GM13976 (cell line): Measurements from ENCODE around the gene CEP170.
"Not testable (repeated sequence)": the region's sequence is repeated elsewhere in the genome, so short reads cannot be mapped to it uniquely, and the experiment has no call there.

Experiments used
- DNase-seq: peaks from one replicate; pipeline ENCODE4 v3.0.0; 2012; ENCODE audit warnings: low spot score
- in situ Hi-C: fragments of 300-500 bp; cut with MboI; formaldehyde crosslinking; loops from one replicate; pipeline ENCODE4 v1.12.0; 2022; ENCODE audit warnings: low sequenced_read_pairs, mixed read lengths, inconsistent platforms; ENCODE audit not compliant: unreplicated experiment

Gene CEP170

GRCh38 chr1:243150906-243151305, 104.2 kb downstream of the CEP170 start:
- in situ Hi-C loops, DNase-seq: not testable (repeated sequence)

- DNase-seq, in situ Hi-C loops: not testable (repeated sequence)
These were observed 106.0 kb downstream of the CEP170 start for GRCh38 chr1:243149120-243149519.

DNA sequence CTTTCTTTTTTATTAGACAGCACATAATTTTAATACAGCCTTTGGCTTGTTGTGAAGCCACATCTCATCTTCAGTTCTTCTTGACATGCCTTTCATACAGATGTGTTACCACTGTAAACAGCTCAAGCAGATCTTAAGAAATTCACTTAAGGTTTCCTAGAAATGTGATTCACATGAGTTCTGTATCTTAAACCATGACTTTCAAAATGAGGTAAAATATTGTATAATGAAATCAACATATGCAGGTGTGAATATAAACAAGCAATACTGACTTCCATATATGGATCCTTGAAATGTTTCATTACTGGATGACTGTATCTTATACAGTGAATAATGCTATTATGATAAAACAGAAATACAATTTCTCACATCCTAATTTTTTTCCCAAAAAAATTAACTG, 107.7 kb downstream of the CEP170 start:
- in situ Hi-C loops, DNase-seq: not testable (repeated sequence)

GRCh38 chr1:243140498-243140897, 114.6 kb downstream of the CEP170 start:
- DNase-seq, in situ Hi-C loops: not testable (repeated sequence)

GRCh38 chr1:243122876-243123409, 132.1 kb downstream of the CEP170 start:
- in situ Hi-C loops, DNase-seq: not testable (repeated sequence)

GRCh38 chr1:243121939-243122338, 133.1 kb downstream of the CEP170 start:
- DNase-seq, in situ Hi-C loops: not testable (repeated sequence)

DNA sequence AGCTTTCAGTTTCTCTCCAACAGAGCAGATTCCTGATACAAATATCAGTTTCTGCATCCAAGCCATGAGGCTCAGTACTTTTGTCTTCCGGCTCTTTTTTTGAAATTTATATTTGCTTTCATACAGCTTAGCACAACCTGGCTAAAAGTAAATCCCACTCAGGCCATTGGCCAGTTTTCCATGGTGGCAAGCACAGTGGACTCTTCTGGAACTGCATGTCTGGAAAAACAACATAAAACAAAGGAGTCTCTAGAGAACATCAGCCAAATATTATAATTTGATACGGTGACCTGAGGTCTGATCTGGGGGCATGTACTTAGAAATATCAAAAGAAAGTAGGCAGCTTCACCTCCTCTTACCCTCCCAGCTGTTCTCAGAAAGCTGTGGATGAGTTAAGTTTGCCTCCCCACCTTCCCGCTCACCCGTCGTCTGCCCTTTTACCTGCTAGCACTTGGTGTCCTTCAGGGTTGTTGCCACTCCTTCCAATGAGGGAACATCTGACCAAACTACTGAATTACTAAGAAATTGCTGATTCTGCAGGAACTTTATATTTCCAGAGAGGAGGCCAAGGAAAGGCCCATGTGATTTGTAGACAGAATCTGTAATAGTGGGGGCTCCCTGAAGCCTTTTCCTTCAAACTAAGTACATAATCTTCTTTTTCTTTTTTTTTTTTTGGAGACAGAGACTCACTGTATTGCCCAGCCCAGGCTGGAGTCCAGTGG, 136.3 kb downstream of the CEP170 start:
- DNase-seq, in situ Hi-C loops: not testable (repeated sequence)

DNA sequence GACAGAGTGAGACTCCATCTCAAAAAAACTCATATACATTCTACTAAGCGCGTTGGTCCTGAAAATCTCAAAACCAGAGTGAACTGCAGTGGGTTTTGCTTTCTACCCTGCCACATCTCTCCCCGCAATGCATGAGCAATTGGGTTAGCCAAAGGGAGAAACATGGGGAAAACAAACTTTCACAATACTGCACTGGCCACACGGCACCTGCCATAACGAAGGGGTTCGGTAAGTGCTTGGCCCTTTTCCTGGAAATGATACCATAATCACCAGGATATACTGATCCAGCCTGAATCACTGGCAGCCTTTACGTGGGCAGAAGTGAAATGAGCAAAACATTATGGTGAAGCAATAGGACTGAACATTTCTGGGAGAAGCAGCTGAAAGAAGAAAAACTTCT, 138.9 kb downstream of the CEP170 start:
- DNase-seq, in situ Hi-C loops: not testable (repeated sequence)

- in situ Hi-C loops, DNase-seq: not testable (repeated sequence)
These were observed 140.3 kb downstream of the CEP170 start for GRCh38 chr1:243114769-243115168.

GRCh38 chr1:243114059-243114713, 140.9 kb downstream of the CEP170 start:
- DNase-seq: peak; percentile 15

GRCh38 chr1:243107171-243107570, 147.9 kb downstream of the CEP170 start:
- DNase-seq, in situ Hi-C loops: not testable (repeated sequence)

More at GRCh38 chr1:243114059-243114713, 140.9 kb downstream of the CEP170 start:
- in situ Hi-C loops: not testable (repeated sequence)

DNA sequence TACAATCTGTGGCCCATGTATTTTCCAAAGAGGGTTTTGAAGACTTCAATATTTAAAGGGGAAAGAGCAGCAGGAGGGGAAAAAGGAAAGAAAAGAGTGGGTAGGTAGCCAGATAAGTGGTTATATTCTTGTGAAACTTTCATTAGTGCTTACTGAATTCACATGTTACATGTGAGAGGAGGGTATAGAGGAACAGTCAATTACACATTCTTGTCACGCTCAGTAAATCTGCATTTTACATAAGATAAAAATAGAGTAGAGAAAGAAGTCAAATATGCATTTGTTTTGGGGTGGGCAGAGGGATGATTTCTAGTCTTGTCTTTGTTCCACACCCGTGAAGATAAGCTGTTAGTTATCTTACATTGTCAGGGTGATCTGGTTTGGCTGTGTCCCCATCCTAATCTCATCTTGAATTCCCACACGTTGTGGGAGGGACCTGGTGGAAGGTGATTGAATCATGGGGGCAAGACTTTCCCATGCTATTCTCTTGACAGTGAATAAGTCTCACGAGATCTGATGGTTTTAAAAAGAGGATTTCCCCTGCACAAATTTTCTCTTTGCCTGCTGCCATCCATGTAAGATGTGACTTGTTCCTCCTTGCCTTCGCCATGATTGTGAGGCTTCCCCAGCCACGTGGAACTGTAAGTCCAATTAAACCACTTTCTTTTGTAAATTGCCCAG, 149.3 kb downstream of the CEP170 start:
- in situ Hi-C loops, DNase-seq: not testable (repeated sequence)

GRCh38 chr1:243105104-243105503, 150.0 kb downstream of the CEP170 start:
- in situ Hi-C loops, DNase-seq: not testable (repeated sequence)

- DNase-seq, in situ Hi-C loops: not testable (repeated sequence)
These were observed 150.6 kb downstream of the CEP170 start for GRCh38 chr1:243104452-243104851.

DNA sequence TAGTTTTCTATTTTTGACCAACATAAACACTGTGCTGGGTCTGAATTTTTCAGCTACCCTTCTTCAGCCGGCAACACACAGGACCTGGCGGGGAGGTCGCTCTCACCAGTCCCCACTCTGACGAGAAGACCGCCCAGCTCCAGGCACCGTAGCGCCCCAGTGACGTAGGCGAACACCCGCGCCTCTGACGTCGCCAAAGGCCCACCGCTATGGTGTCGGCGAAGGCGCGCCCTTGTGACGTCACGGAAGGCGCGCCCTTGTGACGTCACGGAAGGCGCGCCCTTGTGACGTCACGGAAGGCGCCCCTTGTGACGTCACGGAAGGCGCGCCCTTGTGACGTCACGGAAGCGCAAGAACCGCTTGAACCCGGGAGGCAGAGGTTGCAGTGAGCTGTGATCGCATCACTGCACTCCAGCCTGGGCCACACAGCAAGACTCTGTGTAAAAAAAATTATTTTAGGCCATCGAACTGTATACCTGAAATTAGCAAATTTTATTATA, 153.5 kb downstream of the CEP170 start:
- in situ Hi-C loops: not testable (repeated sequence)
- peak; percentile 80 for DNase-seq

- in situ Hi-C loops, DNase-seq: not testable (repeated sequence)
These were observed 167.7 kb downstream of the CEP170 start for GRCh38 chr1:243087368-243087767.
